ENCODE measurements around the gene FNDC3B.
A peak's percentile ranks its signal among the peaks of the same experiment; 100 is the strongest.

FNDC3B gene

DNA sequence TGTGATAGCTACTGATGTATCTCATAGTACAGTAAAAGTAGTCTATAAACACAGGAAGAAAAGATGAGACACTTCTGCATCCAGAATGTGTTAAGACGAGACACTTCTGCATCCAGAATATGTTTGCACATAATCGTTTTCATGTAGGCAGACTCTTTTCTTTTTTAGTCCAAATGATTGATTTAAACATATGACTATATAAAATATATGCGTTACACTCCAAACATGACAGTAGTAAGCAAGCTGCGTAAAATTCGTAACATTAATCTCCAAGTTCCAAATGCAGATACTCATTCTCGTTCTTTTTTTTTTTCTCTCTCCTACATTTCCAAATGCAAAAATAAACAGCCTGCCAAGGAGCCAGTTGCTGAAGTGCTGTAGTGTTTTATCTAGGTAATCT, 82.6 kb downstream of the FNDC3B start:
- no peak overlapping the region for H3K4me3 ChIP-seq (ENCODE audit: low read depth, low read length)
- no peak for DNase-seq (ENCODE audit: low read depth)
- TF ChIP-seq MYC (IDR thresholded peaks at IDR 0.05; ENCODE audit: low read depth, low read length) (no peak), POLR2A (IDR thresholded peaks at IDR 0.05; ENCODE audit: extremely low read depth, insufficient read length) (no peak)
- TF ChIP-seq, protein P1, sequence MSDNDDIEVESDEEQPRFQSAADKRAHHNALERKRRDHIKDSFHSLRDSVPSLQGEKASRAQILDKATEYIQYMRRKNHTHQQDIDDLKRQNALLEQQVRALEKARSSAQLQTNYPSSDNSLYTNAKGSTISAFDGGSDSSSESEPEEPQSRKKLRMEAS (IDR thresholded peaks at IDR 0.05; ENCODE audit: low read depth, low read length): no peak
- TF ChIP-seq, protein P2, sequence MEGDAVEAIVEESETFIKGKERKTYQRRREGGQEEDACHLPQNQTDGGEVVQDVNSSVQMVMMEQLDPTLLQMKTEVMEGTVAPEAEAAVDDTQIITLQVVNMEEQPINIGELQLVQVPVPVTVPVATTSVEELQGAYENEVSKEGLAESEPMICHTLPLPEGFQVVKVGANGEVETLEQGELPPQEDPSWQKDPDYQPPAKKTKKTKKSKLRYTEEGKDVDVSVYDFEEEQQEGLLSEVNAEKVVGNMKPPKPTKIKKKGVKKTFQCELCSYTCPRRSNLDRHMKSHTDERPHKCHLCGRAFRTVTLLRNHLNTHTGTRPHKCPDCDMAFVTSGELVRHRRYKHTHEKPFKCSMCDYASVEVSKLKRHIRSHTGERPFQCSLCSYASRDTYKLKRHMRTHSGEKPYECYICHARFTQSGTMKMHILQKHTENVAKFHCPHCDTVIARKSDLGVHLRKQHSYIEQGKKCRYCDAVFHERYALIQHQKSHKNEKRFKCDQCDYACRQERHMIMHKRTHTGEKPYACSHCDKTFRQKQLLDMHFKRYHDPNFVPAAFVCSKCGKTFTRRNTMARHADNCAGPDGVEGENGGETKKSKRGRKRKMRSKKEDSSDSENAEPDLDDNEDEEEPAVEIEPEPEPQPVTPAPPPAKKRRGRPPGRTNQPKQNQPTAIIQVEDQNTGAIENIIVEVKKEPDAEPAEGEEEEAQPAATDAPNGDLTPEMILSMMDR (IDR thresholded peaks at IDR 0.05; ENCODE audit: low read depth, low read length): no peak

- H3K4me3 ChIP-seq (ENCODE audit: low read depth, low read length): no peak overlapping the region
- no peak for DNase-seq (ENCODE audit: low read depth)
- TF ChIP-seq, protein P1 (IDR thresholded peaks at IDR 0.05; ENCODE audit: low read depth, low read length): no peak
- TF ChIP-seq MYC (IDR thresholded peaks at IDR 0.05; ENCODE audit: low read depth, low read length): no peak
- TF ChIP-seq, protein P2 (IDR thresholded peaks at IDR 0.05; ENCODE audit: low read depth, low read length): no peak
- TF ChIP-seq POLR2A (IDR thresholded peaks at IDR 0.05; ENCODE audit: extremely low read depth, insufficient read length): no peak
These were observed 84.9 kb downstream of the FNDC3B start for GRCh38 chr3:172124271-172124670.

- H3K4me3 ChIP-seq (ENCODE audit: low read depth, low read length): no peak overlapping the region
- TF ChIP-seq, protein P2 (IDR thresholded peaks at IDR 0.05; ENCODE audit: low read depth, low read length): peak; percentile 16
- no peak for TF ChIP-seq POLR2A (IDR thresholded peaks at IDR 0.05; ENCODE audit: extremely low read depth, insufficient read length)
- DNase-seq (ENCODE audit: low read depth): no peak
These were observed 85.7 kb downstream of the FNDC3B start for GRCh38 chr3:172125053-172125452.

DNA sequence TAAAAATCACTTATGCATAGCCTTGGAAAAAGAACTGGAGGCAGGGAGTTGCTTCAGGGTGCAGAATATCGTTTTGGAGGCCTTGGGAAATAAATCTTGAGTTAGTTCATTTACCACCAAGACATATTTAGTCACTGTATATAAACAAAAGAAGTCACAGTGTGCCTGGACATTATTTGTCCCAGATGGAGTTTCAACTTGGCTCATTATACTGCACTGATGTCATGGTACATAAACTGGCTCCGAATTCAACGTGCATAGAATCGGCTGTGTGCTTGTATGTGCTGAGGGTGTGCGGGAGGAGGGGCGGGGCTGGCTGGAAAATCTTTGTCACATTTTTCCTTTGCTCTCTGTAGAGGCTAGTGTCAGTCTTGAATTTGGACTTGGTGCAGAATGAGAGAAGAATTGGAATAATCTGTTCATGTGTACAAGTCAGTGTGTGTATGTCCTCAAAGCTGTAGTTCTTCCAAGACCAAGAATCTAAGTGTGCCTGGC, 86.6 kb downstream of the FNDC3B start:
- TF ChIP-seq, protein P1 (IDR thresholded peaks at IDR 0.05; ENCODE audit: low read depth, low read length): no peak
- TF ChIP-seq MYC (IDR thresholded peaks at IDR 0.05; ENCODE audit: low read depth, low read length) (no peak), POLR2A (IDR thresholded peaks at IDR 0.05; ENCODE audit: extremely low read depth, insufficient read length) (no peak)
- TF ChIP-seq, protein P2 (IDR thresholded peaks at IDR 0.05; ENCODE audit: low read depth, low read length): no peak
- no peak overlapping the region for H3K4me3 ChIP-seq (ENCODE audit: low read depth, low read length)
- DNase-seq (ENCODE audit: low read depth): no peak

DNA sequence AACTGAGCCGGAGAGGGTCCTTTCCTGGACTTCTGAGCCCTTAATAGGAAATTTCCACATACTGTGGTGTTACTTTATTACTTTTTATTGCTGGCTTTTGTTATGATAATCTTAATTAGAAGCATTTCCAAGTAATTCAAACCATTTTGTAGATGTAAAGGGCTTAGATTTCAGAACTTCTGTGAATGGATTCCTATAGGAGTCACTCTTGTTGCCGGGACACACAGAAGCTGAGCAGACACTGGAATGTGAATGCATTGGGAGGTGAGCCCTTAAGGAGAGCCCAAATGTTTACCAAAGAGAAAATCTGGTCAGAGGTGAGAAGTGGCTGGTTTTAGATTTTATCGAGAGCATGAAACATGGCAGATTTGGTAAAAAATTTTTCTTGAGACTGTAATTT, 87.4 kb downstream of the FNDC3B start:
- TF ChIP-seq POLR2A (IDR thresholded peaks at IDR 0.05; ENCODE audit: extremely low read depth, insufficient read length) (no peak), MYC (IDR thresholded peaks at IDR 0.05; ENCODE audit: low read depth, low read length) (no peak)
- TF ChIP-seq, protein P1 (IDR thresholded peaks at IDR 0.05; ENCODE audit: low read depth, low read length): no peak
- TF ChIP-seq, protein P2 (IDR thresholded peaks at IDR 0.05; ENCODE audit: low read depth, low read length): no peak
- DNase-seq (ENCODE audit: low read depth): no peak
- no peak overlapping the region for H3K4me3 ChIP-seq (ENCODE audit: low read depth, low read length)

- DNase-seq (ENCODE audit: low read depth): no peak
These were observed 87.8 kb downstream of the FNDC3B start for GRCh38 chr3:172127141-172127540.

More at GRCh38 chr3:172127141-172127540, 87.8 kb downstream of the FNDC3B start:
- TF ChIP-seq MYC (IDR thresholded peaks at IDR 0.05; ENCODE audit: low read depth, low read length) (no peak), POLR2A (IDR thresholded peaks at IDR 0.05; ENCODE audit: extremely low read depth, insufficient read length) (no peak)
- TF ChIP-seq, protein P1 (IDR thresholded peaks at IDR 0.05; ENCODE audit: low read depth, low read length): no peak
- TF ChIP-seq, protein P2 (IDR thresholded peaks at IDR 0.05; ENCODE audit: low read depth, low read length): no peak
- H3K4me3 ChIP-seq (ENCODE audit: low read depth, low read length): no peak overlapping the region
